Esophagus muscularis mucosa (tissue), 3 donors: Measurements from ENCODE around the gene DERA.

ENCODE experiments used
- POLR2AphosphoS5 ChIP-seq, 2 donors: sonication (generic); formaldehyde crosslinking; IDR thresholded peaks; one replicate each; pipeline ENCODE4 v1.6.1; 2017; ENCODE audit warnings: antibody characterized with exemption in 2 of 2
- TF ChIP-seq, protein P1 (sequence below), 3 experiments: fragments of 200-600 bp in 2 of 3; fragments of 450-650 bp in 1 of 3; sonication (generic) in 2 of 3; IDR thresholded peaks; one replicate each; pipeline ENCODE4 v1.5.1; 2017 to 2019; ENCODE audit warnings: antibody characterized with exemption in 3 of 3, mild to moderate bottlenecking in 2 of 3, moderate library complexity in 1 of 3

DNA sequence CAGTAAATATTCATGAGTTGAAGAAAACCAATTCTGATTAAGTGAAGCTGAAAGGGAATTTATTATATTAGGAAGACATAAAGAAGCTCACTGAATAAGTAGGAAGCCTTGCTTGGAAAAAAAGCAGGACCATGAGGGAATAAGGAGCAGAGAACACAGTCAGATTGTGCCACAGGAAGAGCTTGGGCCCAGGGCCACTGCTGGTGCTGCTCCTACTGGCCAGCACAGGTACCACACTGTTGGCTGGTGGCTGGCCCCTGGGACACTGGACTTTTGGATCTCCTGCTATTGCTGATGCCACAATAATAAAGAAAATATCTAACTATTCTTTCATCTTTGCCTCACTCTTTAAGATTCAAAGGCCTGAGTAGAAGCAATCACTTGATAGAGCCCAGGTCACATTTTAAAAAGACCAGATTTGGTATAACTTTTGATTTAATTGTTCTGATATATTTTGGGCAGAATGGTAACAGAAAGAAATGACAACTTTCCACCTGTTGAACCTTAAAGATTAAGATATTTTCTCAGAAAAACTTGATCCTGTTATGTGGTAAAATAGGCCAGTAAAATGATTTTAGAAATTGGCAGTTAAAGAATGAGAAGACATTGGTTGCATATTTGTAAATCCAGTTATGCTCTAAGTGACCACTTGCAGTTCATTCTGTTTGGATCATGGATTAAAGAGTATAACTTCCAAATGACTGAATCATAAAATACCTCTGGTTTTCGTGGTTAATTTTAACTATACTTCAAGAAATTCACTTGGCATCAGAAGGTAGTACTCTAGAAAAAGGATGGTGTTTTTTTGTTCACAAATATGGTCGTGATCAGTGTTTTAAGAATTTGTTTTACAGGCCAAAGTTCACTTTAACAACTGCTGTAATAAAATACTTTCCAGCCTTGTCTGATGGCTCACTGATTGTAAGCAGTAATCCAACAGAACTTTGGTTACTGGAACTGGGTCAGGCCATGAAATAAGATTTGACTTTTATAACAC lies 68.3 kb downstream of the DERA start:
- TF ChIP-seq, protein P1, sequence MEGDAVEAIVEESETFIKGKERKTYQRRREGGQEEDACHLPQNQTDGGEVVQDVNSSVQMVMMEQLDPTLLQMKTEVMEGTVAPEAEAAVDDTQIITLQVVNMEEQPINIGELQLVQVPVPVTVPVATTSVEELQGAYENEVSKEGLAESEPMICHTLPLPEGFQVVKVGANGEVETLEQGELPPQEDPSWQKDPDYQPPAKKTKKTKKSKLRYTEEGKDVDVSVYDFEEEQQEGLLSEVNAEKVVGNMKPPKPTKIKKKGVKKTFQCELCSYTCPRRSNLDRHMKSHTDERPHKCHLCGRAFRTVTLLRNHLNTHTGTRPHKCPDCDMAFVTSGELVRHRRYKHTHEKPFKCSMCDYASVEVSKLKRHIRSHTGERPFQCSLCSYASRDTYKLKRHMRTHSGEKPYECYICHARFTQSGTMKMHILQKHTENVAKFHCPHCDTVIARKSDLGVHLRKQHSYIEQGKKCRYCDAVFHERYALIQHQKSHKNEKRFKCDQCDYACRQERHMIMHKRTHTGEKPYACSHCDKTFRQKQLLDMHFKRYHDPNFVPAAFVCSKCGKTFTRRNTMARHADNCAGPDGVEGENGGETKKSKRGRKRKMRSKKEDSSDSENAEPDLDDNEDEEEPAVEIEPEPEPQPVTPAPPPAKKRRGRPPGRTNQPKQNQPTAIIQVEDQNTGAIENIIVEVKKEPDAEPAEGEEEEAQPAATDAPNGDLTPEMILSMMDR (IDR thresholded peaks at IDR 0.05): peak in 2 of 3 experiments; percentile 26 to 56
- no peak for TF ChIP-seq POLR2AphosphoS5 (IDR thresholded peaks at IDR 0.05)
